Common myeloid progenitor, CD34-positive (primary cell): ENCODE measurements around the gene AUH.
A peak's percentile ranks its signal among the peaks of the same experiment; 100 is the strongest.

Experiments used
- CTCF ChIA-PET: fragments of 350-600 bp; sonication (Branson Sonifier 250); formaldehyde crosslinking; loops from one replicate; lab custom pipeline; 2021; ENCODE audit warnings: antibody characterized with exemption; lab: Charles Lee
- POLR2A ChIA-PET: fragments of 350-600 bp; sonication (Branson Sonifier 250); formaldehyde crosslinking; loops from one replicate; lab custom pipeline; 2021; ENCODE audit warnings: antibody characterized with exemption; lab: Charles Lee
- DNase-seq, 3 donors: peaks; one replicate each; pipeline versions ENCODE4 v3.0.0 to v3.0.0-alpha.2; 2013
- H3K27ac ChIP-seq, 2 experiments: 1 replicate in 1 of 2; 2 replicates in 1 of 2; pipeline ENCODE4 v1.7.0; 2013; ENCODE audit warnings: inconsistent platforms in 2 of 2, low read length in 2 of 2, mild to moderate bottlenecking in 2 of 2, low read depth in 1 of 2, moderate library complexity in 1 of 2; ENCODE audit not compliant: severe bottlenecking in 2 of 2, insufficient read depth in 1 of 2, poor library complexity in 1 of 2
- H3K27me3 ChIP-seq, 5 experiments: replicated peaks in 2 of 5; 1 replicate in 3 of 5; 2 replicates in 2 of 5; pipeline versions ENCODE4 v1.6.1 to v1.7.0; 2013; ENCODE audit warnings: low read length in 4 of 5, mild to moderate bottlenecking in 2 of 5, moderate library complexity in 2 of 5, inconsistent platforms in 1 of 5; ENCODE audit not compliant: insufficient read depth in 5 of 5, control insufficient read depth in 4 of 5
- H3K36me3 ChIP-seq, 4 experiments: 1 replicate in 2 of 4; 2 replicates in 2 of 4; pipeline versions ENCODE4 v1.6.1 to v1.7.0; 2013; ENCODE audit warnings: low read length in 3 of 4, control low read depth in 1 of 4, mild to moderate bottlenecking in 1 of 4; ENCODE audit not compliant: control insufficient read depth in 4 of 4, insufficient read depth in 4 of 4
- H3K4me1 ChIP-seq, 4 experiments: 1 replicate in 3 of 4; 2 replicates in 1 of 4; pipeline versions ENCODE4 v1.6.1 to v1.7.1; 2013; ENCODE audit warnings: low read length in 3 of 4, mild to moderate bottlenecking in 3 of 4, control low read depth in 1 of 4, inconsistent platforms in 1 of 4, moderate library complexity in 1 of 4; ENCODE audit not compliant: control insufficient read depth in 4 of 4, insufficient read depth in 4 of 4; ENCODE audit errors: control extremely low read depth in 1 of 4
- H3K4me3 ChIP-seq, 7 experiments: 1 replicate in 4 of 7; 2 replicates in 3 of 7; pipeline versions ENCODE4 v1.5.1 to v1.7.0; 2013; ENCODE audit warnings: mild to moderate bottlenecking in 7 of 7, low read length in 6 of 7, moderate library complexity in 6 of 7, inconsistent platforms in 2 of 7, low read depth in 2 of 7, control low read depth in 1 of 7; ENCODE audit not compliant: insufficient read depth in 4 of 7, control insufficient read depth in 1 of 7; ENCODE audit errors: extremely low read depth in 1 of 7
- H3K9me3 ChIP-seq, 5 experiments: 1 replicate in 4 of 5; 2 replicates in 1 of 5; pipeline versions ENCODE4 v1.6.1 to v1.7.1; 2013; ENCODE audit warnings: low read length in 4 of 5, mild to moderate bottlenecking in 2 of 5, inconsistent platforms in 1 of 5, low read depth in 1 of 5, moderate library complexity in 1 of 5; ENCODE audit not compliant: control insufficient read depth in 4 of 5, insufficient read depth in 2 of 5; ENCODE audit errors: control extremely low read depth in 1 of 5
- WGBS: methylation state at CpG from one replicate; pipeline ENCODE4 v1.1.5; 2013; ENCODE audit not compliant: insufficient coverage; 5-methylcytosine and 5-hydroxymethylcytosine counted together

AUH gene

GRCh38 chr9:91187311-91187964 is 174.3 kb downstream of the AUH start:
- POLR2A ChIA-PET = no interaction called here
- 91% methylated on average over 9 of the region's 11 CpGs for WGBS

GRCh38 chr9:91186632-91187108 is 175.0 kb downstream of the AUH start:
- peaks cover 2 to 21% (median 20%) of the 10 kb centered on the region in 4 experiments for H3K4me1 ChIP-seq
- no peak overlapping the region for H3K27ac ChIP-seq
- peaks cover 0 to 3% (median 0%) of the 10 kb centered on the region in 5 experiments for H3K9me3 ChIP-seq
- 53% methylated on average over 2 of the region's 2 CpGs for WGBS
- H3K27me3 ChIP-seq = no peaks in the 10 kb centered on the region
- ChIA-PET POLR2A (no interaction called here), CTCF (interaction anchor here (0.8 to 1.7 kb wide), 6 partner anchors 9 to 174 kb away, joined by 3 to 5 read pairs (median 3); no protein-coding TSS in a partner anchor)
- no peak overlapping the region for H3K4me3 ChIP-seq
- H3K36me3 ChIP-seq = no peaks in the 10 kb centered on the region
- peak; percentile 43 to 77 (median 63) for DNase-seq

More at GRCh38 chr9:91187311-91187964, 174.3 kb downstream of the AUH start:
- H3K36me3 ChIP-seq = no peaks in the 10 kb centered on the region
- CTCF ChIA-PET = interaction anchor here (0.8 to 1.7 kb wide), 5 partner anchors 10 to 87 kb away, joined by 3 to 5 read pairs (median 3); no protein-coding TSS in a partner anchor
- H3K27me3 ChIP-seq = no peaks in the 10 kb centered on the region
- H3K4me3 ChIP-seq = no peak overlapping the region
- H3K9me3 ChIP-seq = peaks cover 0 to 3% (median 0%) of the 10 kb centered on the region in 5 experiments
- H3K4me1 ChIP-seq = peaks cover 5 to 29% (median 27%) of the 10 kb centered on the region in 4 experiments
- DNase-seq = no peak
- no peak overlapping the region for H3K27ac ChIP-seq

GRCh38 chr9:91185193-91185886 is 176.4 kb downstream of the AUH start:
- peaks cover 0 to 3% (median 0%) of the 10 kb centered on the region in 5 experiments for H3K9me3 ChIP-seq
- WGBS = 98% methylated on average over 8 of the region's 10 CpGs
- H3K27ac ChIP-seq = no peak overlapping the region
- DNase-seq = no peak
- H3K4me3 ChIP-seq = no peak overlapping the region
- ChIA-PET CTCF (interaction anchor here (0.6 to 1.2 kb wide), 2 partner anchors 95 to 212 kb away, joined by 3 to 4 read pairs; no protein-coding TSS in a partner anchor), POLR2A (no interaction called here)
- peaks cover 0 to 11% (median 8%) of the 10 kb centered on the region in 4 experiments for H3K4me1 ChIP-seq
- no peaks in the 10 kb centered on the region for H3K36me3 ChIP-seq
- H3K27me3 ChIP-seq = no peaks in the 10 kb centered on the region

- Histone ChIP-seq H3K9me3 (no peaks in the 10 kb centered on the region), H3K27me3 (no peaks in the 10 kb centered on the region), H3K27ac (no peak overlapping the region), H3K4me3 (no peak overlapping the region), H3K36me3 (no peaks in the 10 kb centered on the region), H3K4me1 (peaks cover 3 to 19% (median 17%) of the 10 kb centered on the region in 4 experiments)
- 81% methylated on average over 3 of the region's 12 CpGs for WGBS
- no peak for DNase-seq
- ChIA-PET CTCF (interaction anchor here (0.9 to 1.5 kb wide), 2 partner anchors 9 to 46 kb away, joined by 3 to 5 read pairs; no protein-coding TSS in a partner anchor), POLR2A (no interaction called here)
These were observed 179.1 kb downstream of the AUH start for GRCh38 chr9:91182429-91183225.

GRCh38 chr9:91181541-91181940 is 180.2 kb downstream of the AUH start:
- ChIA-PET CTCF (no interaction called here), POLR2A (no interaction called here)
- no peaks in the 10 kb centered on the region for H3K27me3 ChIP-seq
- no peaks in the 10 kb centered on the region for H3K9me3 ChIP-seq
- H3K36me3 ChIP-seq = no peaks in the 10 kb centered on the region
- H3K4me1 ChIP-seq = peaks cover 3 to 19% (median 16%) of the 10 kb centered on the region in 4 experiments
- WGBS = 95% methylated on average over 5 of the region's 8 CpGs
- H3K27ac ChIP-seq = no peak overlapping the region
- no peak overlapping the region for H3K4me3 ChIP-seq
- no peak for DNase-seq

- 100% methylated on average over 2 of the region's 3 CpGs for WGBS
- no peak overlapping the region for H3K4me3 ChIP-seq
- no peaks in the 10 kb centered on the region for H3K36me3 ChIP-seq
- no peak for DNase-seq
- H3K4me1 ChIP-seq = peaks cover 3 to 18% (median 13%) of the 10 kb centered on the region in 4 experiments
- H3K27ac ChIP-seq = no peak overlapping the region
- CTCF ChIA-PET = no interaction called here
- H3K27me3 ChIP-seq = no peaks in the 10 kb centered on the region
- no peaks in the 10 kb centered on the region for H3K9me3 ChIP-seq
- POLR2A ChIA-PET = no interaction called here
These were observed 180.8 kb downstream of the AUH start for GRCh38 chr9:91180930-91181268.
